PC-9 (cell line): Measurements from ENCODE around the gene ASCC3.

Experiments
- EZH2 ChIP-seq: fragments of 200-600 bp; sonication (generic); IDR thresholded peaks from 2 replicates; pipeline ENCODE4 v1.8.0; 2017; ENCODE audit warnings: antibody characterized with exemption, low read depth
- TF ChIP-seq, protein P1 (sequence below): fragments of 200-600 bp; sonication (generic); conservative IDR thresholded peaks from 2 replicates; pipeline ENCODE4 v1.6.1; 2017; ENCODE audit warnings: mixed run types, antibody characterized with exemption, mild to moderate bottlenecking, moderate library complexity

DNA sequence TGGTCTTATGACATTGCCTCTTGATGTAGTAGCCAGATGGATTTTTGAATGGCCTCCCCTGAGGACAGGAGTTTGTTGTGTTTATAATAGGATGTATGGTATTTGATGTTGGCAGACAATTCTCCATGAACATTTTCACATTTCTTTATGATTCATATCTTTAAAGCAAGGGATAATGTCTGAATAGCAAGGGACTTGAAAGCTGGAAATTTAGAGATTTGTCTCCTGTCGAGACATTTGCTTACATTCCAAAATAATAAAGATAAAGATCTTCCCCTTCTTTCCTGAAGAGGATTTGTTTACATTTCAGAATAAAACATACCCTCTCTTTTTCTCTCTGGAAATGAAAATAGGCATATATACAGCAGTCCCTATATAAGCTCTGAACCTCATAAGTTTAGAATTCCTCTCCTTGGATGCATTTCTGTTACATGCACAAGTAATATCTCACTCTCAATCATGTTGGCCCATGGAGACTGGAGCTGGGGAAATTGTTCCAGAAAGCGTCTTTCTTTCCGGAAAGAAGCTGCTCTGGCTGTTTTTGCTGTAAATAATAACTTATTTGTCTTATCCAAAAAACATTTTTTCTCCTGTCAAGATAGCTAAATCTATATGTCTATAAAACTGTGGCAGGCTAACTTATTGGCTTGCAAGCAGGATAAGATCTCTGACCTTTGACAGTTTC lies 42.5 kb upstream of the ASCC3 start:
- TF ChIP-seq, protein P1, sequence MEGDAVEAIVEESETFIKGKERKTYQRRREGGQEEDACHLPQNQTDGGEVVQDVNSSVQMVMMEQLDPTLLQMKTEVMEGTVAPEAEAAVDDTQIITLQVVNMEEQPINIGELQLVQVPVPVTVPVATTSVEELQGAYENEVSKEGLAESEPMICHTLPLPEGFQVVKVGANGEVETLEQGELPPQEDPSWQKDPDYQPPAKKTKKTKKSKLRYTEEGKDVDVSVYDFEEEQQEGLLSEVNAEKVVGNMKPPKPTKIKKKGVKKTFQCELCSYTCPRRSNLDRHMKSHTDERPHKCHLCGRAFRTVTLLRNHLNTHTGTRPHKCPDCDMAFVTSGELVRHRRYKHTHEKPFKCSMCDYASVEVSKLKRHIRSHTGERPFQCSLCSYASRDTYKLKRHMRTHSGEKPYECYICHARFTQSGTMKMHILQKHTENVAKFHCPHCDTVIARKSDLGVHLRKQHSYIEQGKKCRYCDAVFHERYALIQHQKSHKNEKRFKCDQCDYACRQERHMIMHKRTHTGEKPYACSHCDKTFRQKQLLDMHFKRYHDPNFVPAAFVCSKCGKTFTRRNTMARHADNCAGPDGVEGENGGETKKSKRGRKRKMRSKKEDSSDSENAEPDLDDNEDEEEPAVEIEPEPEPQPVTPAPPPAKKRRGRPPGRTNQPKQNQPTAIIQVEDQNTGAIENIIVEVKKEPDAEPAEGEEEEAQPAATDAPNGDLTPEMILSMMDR: no peak
- TF ChIP-seq EZH2: no peak
